GM18868 (cell line): Measurements from ENCODE around the gene ABHD4.

Experiments
- ATAC-seq: cut with Tn5 transposase; IDR thresholded peaks from one replicate; pipeline ENCODE4 v1.9.1; 2021; ENCODE audit warnings: mild to moderate bottlenecking, moderate library complexity; ENCODE audit not compliant: unreplicated experiment

The ABHD4 gene

GRCh38 chr14:22660654-22661053, 62.6 kb downstream of the ABHD4 start:
- no peak for ATAC-seq
